GM21576 (cell line): ENCODE measurements around the gene CTBP2.
"Not testable (repeated sequence)": the region's sequence is repeated elsewhere in the genome, so short reads cannot be mapped to it uniquely, and the experiment has no call there.

ENCODE experiments used
- ATAC-seq: cut with Tn5 transposase; IDR thresholded peaks from one replicate; pipeline ENCODE4 v1.9.1; 2021; ENCODE audit warnings: mild to moderate bottlenecking, moderate library complexity; ENCODE audit not compliant: unreplicated experiment

The CTBP2 gene

DNA sequence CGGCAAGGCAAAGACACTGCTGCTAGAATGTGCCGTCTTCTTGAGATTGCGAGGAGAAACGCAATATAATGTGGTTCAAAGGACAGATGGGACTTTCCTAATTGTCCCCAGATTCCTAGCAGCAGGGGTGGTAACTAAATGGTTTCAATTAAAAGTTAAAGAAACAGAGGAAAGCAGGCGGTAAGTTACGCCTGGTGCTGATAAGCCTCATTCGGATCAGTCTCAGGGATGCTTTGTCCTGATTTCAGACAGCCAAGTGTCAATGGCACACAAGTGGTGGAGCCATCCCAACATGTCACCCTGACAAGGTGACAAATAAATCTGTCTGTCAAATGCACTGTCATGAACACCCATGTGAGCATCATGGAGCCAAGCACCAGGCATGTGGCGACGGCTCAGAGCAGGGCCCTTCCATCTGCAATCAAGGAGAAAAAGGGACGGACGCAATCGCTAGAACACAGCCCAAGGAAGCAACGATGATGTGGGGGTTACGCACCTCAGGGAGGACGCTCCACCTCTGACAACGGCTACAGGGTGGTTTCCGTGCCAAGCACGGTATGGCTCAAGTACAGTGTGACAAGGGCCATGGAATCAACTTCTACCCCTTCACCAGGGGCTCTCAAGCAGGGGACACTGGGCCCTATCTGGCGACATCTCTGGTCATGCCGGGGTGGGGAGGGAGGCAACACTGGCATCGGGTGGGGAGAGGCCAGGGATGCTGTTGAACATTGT lies 66.2 kb downstream of the CTBP2 start:
- no peak for ATAC-seq

DNA sequence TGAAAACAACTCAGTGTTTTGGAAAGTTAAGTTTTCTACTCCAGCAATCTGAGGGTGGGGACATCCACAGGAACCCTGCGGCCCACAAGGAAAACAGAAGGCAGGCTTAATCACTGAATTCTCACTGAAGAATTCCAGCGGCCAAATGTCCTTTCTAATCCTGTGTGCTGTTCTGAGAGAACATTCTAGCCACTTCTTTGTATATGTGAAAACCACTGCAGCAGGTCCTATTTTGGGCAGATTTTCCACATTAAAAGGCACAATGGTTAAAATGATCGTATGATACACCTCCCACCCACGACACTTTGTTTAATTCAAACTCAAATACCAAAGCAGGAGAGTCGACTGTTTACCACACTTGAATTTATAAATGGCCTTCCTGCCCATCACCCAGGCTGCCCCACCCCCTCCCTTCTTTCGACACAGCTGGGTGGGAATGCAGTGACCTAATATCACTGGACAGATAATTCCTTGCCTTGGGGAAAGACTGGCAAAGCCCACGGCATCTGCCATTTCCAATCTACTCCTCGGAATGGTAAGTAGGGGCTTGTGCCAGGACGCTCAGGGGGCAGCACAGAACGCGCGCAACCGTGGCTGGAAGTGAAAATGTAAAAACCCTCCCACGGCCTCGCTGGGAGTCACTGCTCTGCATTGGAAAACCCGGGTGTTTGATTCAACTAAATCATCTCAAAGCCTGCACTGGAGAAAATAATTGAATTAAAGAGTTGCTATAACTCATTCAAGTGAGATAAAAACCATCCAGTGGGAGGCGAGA lies 67.0 kb downstream of the CTBP2 start:
- no peak for ATAC-seq

DNA sequence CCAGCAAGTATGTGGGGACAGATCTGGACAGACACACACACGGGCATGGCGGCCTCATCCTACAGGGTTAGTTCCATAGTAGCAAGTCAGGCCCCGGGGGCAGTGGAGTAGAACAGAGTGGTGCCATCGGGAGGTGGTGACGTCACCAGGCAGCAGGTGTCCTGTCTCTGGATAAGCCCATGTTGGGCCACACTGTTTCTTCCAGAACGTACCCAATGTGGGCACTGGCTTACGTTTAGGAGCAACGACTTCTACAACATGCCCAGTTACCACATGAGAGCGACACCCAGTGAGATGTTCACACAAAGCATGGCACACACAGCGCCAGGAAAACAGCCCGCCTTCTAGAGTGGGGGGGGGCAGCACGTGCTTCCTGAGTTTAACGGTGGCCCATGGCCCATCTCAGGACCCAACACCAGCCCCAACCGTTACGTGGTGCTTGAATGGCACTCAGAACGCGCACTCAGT lies 67.8 kb downstream of the CTBP2 start:
- ATAC-seq, result no peak

DNA sequence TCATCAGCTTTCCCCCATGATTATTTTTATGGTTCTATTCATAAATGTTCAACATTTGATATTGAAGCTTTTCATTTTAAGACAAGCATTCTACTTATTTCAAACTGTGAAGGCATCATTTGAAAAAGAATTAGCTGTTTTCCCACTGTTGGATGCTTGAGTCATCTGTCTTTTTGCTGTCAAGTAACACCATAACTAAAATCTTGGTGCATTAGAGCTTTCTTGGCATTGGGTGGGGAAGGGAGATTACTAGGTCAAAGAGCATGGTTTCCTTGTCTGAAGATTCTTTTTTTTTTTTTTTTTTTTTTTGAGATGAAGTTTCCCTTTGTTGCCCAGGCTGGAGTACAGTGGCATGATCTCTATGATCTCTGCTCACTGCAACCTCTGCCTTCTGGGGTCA lies 68.5 kb downstream of the CTBP2 start:
- ATAC-seq, result no peak

DNA sequence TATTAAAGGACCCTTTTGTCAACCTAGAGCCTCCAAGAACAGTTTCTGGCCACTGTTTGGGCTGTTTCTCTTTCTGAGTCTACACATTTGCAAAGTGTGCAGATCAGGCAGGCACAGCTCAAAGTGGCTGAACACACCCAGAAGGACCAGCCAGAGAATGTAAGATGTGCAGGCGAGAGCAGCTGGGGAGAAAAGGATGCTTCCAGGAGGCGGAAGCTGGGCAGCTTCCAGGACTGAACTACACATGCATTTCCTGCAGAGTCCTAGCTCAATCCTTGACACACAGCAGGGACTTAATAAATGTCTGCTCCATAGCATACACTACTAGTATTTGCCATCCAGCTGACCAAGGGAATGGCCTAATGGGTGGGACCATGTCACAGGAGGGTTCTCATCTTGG lies 70.9 kb downstream of the CTBP2 start:
- ATAC-seq, result no peak

DNA sequence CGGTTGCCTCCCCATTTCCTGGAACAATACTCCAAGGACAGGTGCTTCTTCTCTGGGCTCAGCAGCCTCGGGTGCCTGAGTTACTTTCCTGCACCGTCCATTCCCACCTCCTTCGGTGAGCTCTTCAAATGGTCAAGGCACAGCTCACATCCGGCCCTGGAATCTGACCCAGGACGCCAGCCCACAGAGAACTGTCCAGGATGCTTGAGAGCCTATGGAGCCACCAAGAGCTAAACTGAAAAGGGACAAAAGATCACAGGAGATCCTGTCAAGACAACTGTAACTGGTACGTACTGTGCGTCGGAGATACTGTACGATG lies 72.5 kb downstream of the CTBP2 start:
- no peak for ATAC-seq

DNA sequence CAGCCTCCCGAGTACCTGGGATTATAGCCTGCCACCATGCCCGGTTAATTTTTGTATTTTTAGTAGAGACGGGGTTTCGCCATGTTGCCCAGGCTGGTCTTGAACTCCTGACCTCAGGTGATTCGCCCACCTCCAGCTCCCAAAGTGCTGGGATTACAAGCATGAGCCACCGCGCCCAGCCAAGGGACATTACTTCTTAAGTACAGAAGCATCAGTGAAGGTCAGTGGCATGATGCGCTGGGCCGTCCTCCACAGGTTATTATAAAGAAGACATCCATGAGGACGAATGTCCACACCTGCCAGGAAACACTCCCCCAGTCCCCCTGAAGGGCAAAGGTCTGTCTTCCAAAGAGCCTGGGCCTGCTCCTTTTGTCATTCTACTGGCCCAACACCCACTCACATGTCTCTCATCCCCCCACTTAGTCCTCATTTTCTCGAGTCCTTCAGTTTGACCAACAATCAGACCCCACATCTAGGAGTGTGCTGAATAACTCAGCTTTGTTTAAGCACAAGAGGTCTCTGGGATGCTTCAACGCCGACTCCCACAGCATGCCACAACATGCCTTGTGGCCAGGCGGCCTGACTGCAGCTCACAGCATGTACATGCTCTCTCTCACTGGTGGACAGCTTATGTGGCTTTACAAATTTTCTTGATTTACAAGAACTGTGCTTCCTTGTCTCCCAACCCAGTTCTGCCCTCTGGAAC lies 73.0 kb downstream of the CTBP2 start:
- no peak for ATAC-seq

DNA sequence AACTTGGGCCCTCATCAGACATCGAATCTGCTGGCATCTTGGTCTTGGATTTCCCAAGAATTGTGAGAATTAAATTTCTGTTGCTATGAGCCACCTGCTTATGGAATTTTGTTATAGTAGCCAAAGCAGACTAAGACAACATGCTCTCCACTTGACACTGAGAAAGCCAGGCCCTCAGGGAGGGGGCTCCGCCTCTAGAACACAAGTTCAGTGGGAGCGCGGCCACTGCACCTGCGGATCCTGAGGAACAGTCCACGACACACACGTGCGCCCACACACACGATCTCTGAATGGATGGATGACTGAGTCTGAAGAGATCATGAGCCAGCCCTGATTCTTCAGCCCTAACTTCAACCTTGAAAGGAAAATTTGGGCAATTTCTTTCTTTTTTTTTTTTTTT lies 73.7 kb downstream of the CTBP2 start:
- ATAC-seq, result no peak

DNA sequence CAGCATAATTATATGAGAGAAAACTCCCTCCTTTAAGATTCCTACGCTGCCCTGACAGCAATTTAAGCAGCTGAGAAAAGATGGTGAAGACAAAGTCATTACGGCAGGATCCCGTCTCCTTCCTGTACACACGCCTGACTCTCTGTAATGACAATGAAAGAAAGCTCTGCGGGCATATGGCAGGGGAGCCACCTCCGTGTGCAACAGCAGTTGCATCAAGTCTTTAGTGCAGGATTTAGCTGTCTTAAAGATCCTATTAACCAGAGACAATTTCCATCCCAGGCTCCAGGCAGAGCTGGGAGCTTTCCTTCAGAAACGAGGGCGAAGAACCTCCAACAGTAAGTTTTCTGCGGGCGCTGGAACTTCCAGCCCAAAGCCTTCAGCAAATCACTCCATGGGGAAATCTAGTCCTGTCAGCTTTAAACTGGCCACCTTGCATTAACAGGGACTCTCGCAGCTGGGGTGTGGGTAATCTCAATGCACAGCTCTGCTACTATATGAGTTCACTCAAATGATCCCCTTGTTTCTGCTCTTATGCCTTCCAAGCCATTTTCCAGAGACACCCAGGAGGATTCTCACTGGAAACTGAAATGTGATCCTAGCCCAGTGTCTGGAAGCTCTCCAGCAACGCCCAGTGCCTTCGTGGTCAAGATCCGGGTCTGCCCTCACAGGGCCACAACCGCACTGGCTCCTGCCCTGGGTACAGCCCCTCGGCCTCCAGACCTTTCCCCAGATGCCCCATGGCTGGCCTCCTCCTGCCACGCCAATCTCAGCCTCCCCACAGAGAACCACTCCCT lies 74.9 kb downstream of the CTBP2 start:
- ATAC-seq, result no peak

DNA sequence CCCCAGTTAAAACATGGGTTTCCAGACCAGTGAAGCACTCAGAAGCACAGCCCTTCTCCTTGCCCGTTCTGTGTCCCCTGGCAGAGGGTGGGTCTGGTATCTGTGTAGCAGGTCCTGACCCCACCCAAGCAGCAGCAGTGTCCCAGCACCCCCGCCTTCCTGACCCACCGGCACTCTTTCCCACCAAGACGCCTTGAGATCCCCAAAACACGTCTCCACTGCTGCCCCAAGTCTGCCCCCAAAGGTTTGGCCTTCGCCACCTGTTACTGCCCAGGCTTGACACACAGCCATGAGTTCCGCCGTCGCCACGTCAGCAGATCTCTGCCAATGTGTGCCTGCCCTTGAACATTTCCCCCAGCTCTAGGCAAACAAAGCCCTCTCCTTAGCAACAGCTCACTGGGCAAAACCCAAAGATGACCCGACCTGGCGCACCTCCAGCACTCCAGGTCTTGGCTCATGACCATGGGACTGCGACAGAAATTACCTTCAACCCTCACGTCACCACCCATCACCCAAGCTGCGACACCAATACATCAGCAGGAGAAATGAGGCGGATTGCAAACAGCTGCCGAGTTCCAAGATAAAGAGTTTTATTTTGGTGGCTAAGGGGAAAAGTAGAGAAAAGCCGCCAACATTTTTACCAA lies 75.6 kb downstream of the CTBP2 start:
- ATAC-seq, result no peak

DNA sequence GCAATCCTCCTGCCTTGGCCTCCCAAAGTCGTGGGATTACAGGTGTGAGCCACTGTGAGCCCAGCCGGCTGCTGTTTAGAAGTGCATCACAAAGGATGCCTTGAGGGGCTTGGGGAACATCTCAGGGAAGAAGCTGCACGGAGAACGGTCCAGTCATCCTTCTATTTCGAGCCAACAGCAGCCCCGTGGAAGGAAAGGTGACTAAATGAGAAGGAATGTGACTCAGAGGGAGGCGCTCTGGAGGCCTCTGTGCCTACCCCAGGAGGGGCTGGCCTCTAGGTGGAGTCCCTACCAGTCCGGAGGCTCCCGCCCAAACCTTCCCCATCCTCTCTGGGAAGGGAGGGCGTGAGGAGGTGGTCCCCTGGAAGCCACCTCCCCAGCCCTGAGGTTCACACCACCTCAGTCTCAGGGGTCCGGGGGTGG lies 76.2 kb downstream of the CTBP2 start:
- no peak for ATAC-seq

DNA sequence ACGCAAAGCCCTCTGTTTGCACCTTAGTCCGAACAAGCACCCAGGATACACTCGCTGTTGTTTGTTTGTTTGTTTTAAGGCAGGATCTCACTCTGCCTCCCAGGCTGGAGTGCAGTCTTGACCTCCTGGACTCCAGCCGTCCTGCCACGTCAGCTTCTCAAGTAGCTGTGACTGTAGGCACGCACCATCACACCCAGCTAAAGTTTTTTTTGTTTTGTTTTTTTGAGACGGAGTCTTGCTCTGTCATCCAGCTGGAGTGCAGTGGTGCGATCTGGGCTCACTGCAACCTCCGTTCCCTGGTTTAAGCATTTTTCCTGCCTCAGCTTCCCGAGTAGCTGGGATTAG lies 76.8 kb downstream of the CTBP2 start:
- ATAC-seq, result no peak

DNA sequence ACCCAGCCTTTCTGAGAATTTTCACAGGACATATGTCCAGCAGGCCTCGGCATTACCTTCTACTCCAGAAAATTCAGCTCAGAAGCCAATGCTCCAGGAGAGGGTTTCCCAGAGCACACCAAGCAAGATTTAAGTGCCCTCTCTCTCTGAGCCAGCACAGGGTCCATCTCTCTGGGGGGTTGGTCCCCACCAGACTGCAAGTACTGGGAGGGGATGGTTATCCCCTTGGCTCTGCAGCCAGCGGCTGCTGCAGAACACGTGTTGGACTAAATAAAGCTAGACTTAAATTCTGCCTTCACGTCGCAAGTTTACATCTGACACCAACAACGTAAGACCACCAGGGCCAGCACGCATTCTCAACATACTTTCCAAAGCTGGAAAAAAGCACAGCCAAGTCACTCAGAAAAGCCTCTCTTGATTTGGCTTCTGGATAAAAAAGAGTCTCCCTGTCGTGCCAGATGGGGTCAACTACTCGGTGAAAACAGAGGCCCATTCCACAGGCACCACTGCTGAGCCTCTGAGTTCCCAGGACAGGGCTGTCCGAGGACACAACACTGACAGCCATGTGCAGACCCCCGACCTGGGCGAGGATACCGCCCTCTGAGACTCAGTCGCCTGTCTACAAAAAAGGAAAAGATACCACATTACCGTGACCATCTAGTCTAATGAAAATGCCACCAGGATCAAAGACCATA lies 77.3 kb downstream of the CTBP2 start:
- no peak for ATAC-seq

DNA sequence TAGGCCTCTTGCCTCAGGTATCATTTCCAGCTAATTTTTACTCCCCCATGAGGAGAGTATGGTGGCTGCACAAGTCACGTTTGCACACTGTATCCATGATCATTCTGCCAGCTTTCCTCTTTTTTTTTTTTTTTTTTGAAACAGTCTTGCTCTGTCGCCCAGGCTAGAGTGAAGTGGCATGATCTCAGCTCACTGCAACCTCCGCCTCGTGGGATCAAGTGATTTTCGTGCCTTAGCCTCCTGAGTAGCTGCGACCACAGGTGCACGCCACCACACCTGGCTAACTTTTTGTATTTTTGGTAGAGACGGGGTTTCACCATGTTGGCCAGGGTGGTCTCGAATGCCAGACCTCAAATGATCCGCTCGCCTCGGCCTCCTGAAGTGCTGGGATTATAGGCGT lies 77.9 kb downstream of the CTBP2 start:
- ATAC-seq, result not testable (repeated sequence)

DNA sequence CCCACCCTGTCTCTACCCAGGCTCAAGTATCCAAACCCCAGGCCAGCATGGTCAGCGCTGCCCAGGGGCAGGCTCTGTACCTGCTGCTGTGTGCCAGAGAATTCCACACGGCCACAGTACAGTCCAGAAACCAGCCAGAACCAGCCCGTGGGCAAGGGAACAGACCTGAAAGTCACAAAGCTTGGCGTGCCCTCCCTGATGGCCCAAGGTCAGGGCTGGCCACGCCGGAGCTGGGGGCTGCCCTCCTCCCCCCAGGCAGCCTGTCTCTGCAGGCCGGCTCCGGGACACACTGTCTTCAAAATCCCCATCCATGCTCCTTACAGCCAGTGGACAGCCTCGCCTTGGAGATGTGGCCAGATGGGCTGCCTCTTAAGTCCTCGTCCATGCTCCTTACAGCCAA lies 78.4 kb downstream of the CTBP2 start:
- no peak for ATAC-seq

DNA sequence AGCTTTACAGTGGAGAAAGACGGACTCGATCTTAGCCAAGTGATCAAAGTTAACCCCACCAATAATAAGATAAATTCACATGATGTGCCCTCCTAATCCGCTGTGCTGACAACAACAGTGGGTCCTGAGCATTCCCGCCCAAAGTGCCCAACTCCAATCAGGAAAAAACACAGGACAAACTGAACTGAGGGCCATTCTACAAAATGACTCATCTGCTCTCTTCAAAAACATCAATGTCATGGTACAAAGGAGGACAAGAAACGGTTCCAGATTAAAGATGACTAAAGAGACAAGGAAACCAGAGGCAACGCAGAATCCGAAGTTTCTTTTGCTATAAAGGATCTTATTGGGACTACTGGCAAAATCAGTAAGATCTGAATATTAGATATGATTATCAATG lies 79.4 kb downstream of the CTBP2 start:
- no peak for ATAC-seq

DNA sequence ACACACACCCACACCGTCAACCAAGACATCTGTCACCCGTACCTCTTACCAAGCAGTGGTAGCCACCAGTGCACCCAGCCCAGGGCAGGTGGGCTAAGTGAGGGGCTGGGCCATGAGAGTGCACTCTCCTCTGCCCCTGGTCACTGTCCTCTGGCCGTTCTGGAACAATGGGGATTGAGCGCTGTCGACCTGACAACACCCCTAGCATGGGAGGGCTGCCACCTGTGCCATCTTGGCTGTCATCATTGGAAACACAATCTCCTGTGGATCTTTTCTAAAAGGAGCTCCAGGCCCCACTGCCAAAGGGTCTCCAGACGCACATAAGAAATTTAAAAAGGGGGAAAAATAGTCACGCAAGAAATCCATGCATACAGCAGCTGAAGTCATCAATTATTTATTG lies 80.1 kb downstream of the CTBP2 start:
- no peak for ATAC-seq

DNA sequence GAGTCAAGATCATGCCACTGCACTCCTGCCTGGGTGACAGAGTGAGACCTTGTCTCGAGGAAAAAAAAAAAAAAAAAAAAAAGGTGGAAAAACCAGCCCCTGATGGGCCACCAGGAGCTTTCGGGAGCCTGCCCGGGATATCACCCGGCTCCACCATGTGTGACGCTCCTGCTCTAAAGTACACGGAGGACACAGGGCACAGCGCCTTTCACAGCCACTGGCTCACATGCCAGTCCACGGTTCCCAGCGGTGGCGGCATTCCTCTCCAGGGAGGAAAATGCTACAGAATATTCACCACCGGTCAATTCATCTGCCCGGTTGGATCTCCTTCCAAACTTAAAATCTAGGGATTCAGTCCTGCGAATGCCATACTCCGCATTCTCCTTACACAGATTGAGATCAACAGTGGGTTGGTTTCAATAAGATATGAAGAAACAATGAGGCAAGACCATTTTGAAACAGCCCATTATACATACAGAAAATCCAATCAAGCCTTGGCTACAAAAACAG lies 81.2 kb downstream of the CTBP2 start:
- ATAC-seq, result no peak

DNA sequence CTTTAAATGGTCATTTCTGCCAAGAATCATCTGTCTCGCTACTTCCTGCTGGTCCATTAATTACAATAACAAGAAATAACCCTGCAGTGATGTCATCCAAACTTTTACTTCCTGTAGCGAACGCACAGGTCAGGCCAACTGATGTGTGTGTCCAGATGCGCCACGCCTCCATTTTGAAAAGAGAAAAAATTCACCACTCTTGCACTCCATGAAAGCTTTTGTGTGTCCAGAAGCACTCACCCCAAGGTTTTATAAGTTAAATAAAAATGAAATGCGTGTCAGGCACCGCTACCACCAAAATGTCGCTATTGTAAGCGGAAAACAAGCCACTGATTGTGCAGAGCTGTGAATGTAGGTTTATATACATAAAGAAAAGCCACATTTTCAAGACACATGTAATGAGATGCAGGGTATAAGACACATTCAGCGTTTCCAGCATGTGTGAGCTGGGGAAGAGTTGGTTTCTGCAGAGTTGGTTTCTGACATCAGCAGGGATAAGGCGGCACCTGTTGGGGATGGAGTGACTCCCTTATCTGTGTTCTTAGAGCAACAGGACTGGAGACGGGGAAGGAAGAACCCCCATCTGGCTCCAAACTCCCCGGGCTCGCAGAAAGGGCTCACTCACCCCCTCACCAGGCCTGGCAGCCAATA lies 83.3 kb downstream of the CTBP2 start:
- no peak for ATAC-seq
